Spinal cord (tissue), 10 donors: Measurements from ENCODE around the gene MED6. TPM values are rescaled to one million over a fixed set of nuclear protein-coding genes. Genes with fewer than 3 reads are reported as not detected.

ENCODE experiments used
- DNase-seq, 6 donors: peaks; one replicate each; pipeline versions ENCODE4 v3.0.0 to v3.0.0-alpha.2; 2013 to 2015; ENCODE audit warnings: low spot score in 6 of 6, low read depth in 4 of 6
- H3K27ac ChIP-seq: one replicate; pipeline ENCODE4 v1.5.1; 2013; ENCODE audit warnings: low read depth, low read length, control low read depth
- H3K27me3 ChIP-seq: one replicate; pipeline ENCODE4 v1.6.1; 2013; ENCODE audit warnings: low read length; ENCODE audit not compliant: control insufficient read depth, insufficient read depth
- H3K36me3 ChIP-seq: one replicate; pipeline ENCODE4 v1.6.1; 2013; ENCODE audit warnings: low read length; ENCODE audit not compliant: control insufficient read depth, insufficient read depth
- H3K4me1 ChIP-seq: one replicate; pipeline ENCODE4 v1.6.1; 2013; ENCODE audit warnings: low read length; ENCODE audit not compliant: control insufficient read depth, insufficient read depth
- H3K4me3 ChIP-seq: one replicate; pipeline ENCODE4 v1.5.1; 2013; ENCODE audit warnings: low read depth, low read length, control low read depth
- H3K9me3 ChIP-seq: one replicate; pipeline ENCODE4 v1.6.1; 2013; ENCODE audit warnings: low read length; ENCODE audit not compliant: control insufficient read depth, insufficient read depth
- WGBS: methylation state at CpG from one replicate; pipeline ENCODE4 v1.1.5; 2013; ENCODE audit warnings: missing lambda C conversion rate; ENCODE audit not compliant: insufficient coverage; 5-methylcytosine and 5-hydroxymethylcytosine counted together
- long read RNA-seq, 4 donors: transcript quantifications; one replicate each; lab custom pipeline, GENCODE V29; 2026
- polyA plus RNA-seq, 2 donors: library from polyadenylated mRNA; unstranded; fragments of 120-200 nt; gene quantifications; one replicate each; pipeline ENCODE4 v1.2.1, GENCODE V29; 2013; ENCODE audit not compliant: insufficient read length in 2 of 2
- total RNA-seq, 2 donors: library from RNA; depleted of rRNA in 1 of 2; stranded (reverse); fragments of 120-200 nt in 1 of 2; fragments of >200 nt in 1 of 2; gene quantifications; one replicate each; pipeline versions ENCODE4 v1.2.3 to v1.2.4, GENCODE V29; 2013 to 2014
- donor health status: healthy.

The MED6 gene
- total RNA-seq: 10 to 100 TPM; 43.9 to 57.1 TPM
- polyA plus RNA-seq: 10 to 100 TPM; 29.4 to 30.3 TPM
- long read RNA-seq, donor 1, transcript MED6-201 (8 exons, 1,995 nt): major isoform, 9 of 11 reads
- long read RNA-seq, donor 1, partial matches to known transcripts: 0 of 11 reads
- long read RNA-seq, donor 1, other reads (novel, unspliced or antisense): 0 of 11 reads
- long read RNA-seq, donor 2, partial matches to known transcripts: 0 of 3 reads
- long read RNA-seq, donor 2, other reads (novel, unspliced or antisense): 0 of 3 reads
- long read RNA-seq, donor 3, partial matches to known transcripts: 0 of 3 reads
- long read RNA-seq, donor 3, other reads (novel, unspliced or antisense): 0 of 3 reads
- long read RNA-seq, donor 4, transcript MED6-201 (8 exons, 1,995 nt): major isoform, 10 of 21 reads
- long read RNA-seq, donor 4, partial matches to known transcripts: 7 of 21 reads
- long read RNA-seq, donor 4, other reads (novel, unspliced or antisense): 0 of 21 reads

- Histone ChIP-seq H3K27me3 (no peaks in the 10 kb centered on the region), H3K4me1 (no peaks in the 10 kb centered on the region), H3K4me3 (peak within 1 kb of the TSS; percentile 90), H3K36me3 (peaks cover 2% of the 10 kb centered on the region), H3K9me3 (no peaks in the 10 kb centered on the region), H3K27ac (peak within 1 kb of the TSS; percentile 57)
- peak; percentile 71 to 98 (median 90) for DNase-seq
- WGBS: 0% methylated on average over 18 of the region's 43 CpGs
Observed at GRCh38 chr14:70600382-70601157, at the start of gene MED6. MED6 (minus strand) TSS chr14:70600655; CDS start chr14:70600637, 18 bp downstream.

- no peak overlapping the region for H3K27ac ChIP-seq
- H3K4me3 ChIP-seq: no peak overlapping the region
- H3K27me3 ChIP-seq: no peaks in the 10 kb centered on the region
- WGBS: 100% methylated on average over 3 of the region's 4 CpGs
- DNase-seq: no peak
- peaks cover 10% of the 10 kb centered on the region for H3K4me1 ChIP-seq
- no peaks in the 10 kb centered on the region for H3K9me3 ChIP-seq
- H3K36me3 ChIP-seq: peaks cover 4% of the 10 kb centered on the region
Observed at GRCh38 chr14:70649803-70650202, 49.3 kb upstream of the MED6 start.

GRCh38 chr14:70648346-70648745, 47.9 kb upstream of the MED6 start:
- no peaks in the 10 kb centered on the region for H3K27me3 ChIP-seq
- no peak overlapping the region for H3K27ac ChIP-seq
- H3K9me3 ChIP-seq: no peaks in the 10 kb centered on the region
- no peak overlapping the region for H3K4me3 ChIP-seq
- DNase-seq: peak in 1 of 6 donors; percentile 58
- H3K36me3 ChIP-seq: peaks cover 2% of the 10 kb centered on the region
- peaks cover 18% of the 10 kb centered on the region for H3K4me1 ChIP-seq

GRCh38 chr14:70646705-70647104, 46.2 kb upstream of the MED6 start:
- H3K4me1 ChIP-seq: peaks cover 27% of the 10 kb centered on the region
- H3K27ac ChIP-seq: no peak overlapping the region
- H3K27me3 ChIP-seq: peaks cover 3% of the 10 kb centered on the region
- 18% methylated on average over 1 of the region's 2 CpGs for WGBS
- peaks cover 2% of the 10 kb centered on the region for H3K36me3 ChIP-seq
- H3K9me3 ChIP-seq: no peaks in the 10 kb centered on the region
- peak in 1 of 6 donors; percentile 27 for DNase-seq
- no peak overlapping the region for H3K4me3 ChIP-seq

DNA sequence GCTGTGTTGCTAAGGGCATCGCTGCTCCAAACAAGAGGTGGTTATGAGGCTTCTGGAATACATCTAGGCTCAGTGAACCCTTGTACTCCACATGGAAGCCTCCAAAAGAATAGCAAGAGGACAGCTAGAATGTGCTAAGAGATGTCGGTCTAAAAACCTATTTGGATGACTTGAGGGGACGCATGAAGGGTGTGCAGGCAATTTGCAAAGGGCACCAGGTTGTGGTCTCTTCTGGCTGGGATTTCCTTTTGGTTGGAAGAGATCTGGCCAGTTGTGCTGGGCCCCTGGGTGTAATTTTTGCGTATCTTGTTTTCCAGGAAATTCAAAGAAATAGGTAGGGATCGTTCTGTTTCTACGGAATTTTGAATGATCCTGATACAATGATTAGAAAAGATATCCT, 45.4 kb upstream of the MED6 start:
- Histone ChIP-seq H3K27ac (no peak overlapping the region), H3K36me3 (peaks cover 2% of the 10 kb centered on the region), H3K27me3 (peaks cover 3% of the 10 kb centered on the region), H3K9me3 (no peaks in the 10 kb centered on the region), H3K4me3 (no peak overlapping the region), H3K4me1 (peaks cover 30% of the 10 kb centered on the region)
- 78% methylated on average over 6 of the region's 6 CpGs for WGBS
- DNase-seq: no peak

GRCh38 chr14:70643967-70644366, 43.5 kb upstream of the MED6 start:
- Histone ChIP-seq H3K9me3 (no peaks in the 10 kb centered on the region), H3K27me3 (peaks cover 6% of the 10 kb centered on the region), H3K27ac (no peak overlapping the region), H3K36me3 (no peaks in the 10 kb centered on the region), H3K4me3 (peak overlapping the region; percentile 55), H3K4me1 (peaks cover 31% of the 10 kb centered on the region)
- no peak for DNase-seq
- WGBS: 0% methylated on average over 1 of the region's 5 CpGs

- Histone ChIP-seq H3K27me3 (peaks cover 6% of the 10 kb centered on the region), H3K4me3 (peak overlapping the region; percentile 55), H3K36me3 (no peaks in the 10 kb centered on the region), H3K9me3 (no peaks in the 10 kb centered on the region), H3K27ac (peak overlapping the region; percentile 33), H3K4me1 (peaks cover 31% of the 10 kb centered on the region)
- DNase-seq: peak in 2 of 6 donors; percentile 55 to 62
- WGBS: under 1% methylated on average over 48 of the region's 51 CpGs
Observed at GRCh38 chr14:70642303-70643235, 42.1 kb upstream of the MED6 start.

- Histone ChIP-seq H3K4me1 (peaks cover 31% of the 10 kb centered on the region), H3K27ac (peak within 1 kb of the TSS; percentile 33), H3K27me3 (peaks cover 6% of the 10 kb centered on the region), H3K4me3 (peak within 1 kb of the TSS; percentile 55), H3K36me3 (no peaks in the 10 kb centered on the region), H3K9me3 (no peaks in the 10 kb centered on the region)
- under 1% methylated on average over 95 of the region's 105 CpGs for WGBS
- peak in 2 of 6 donors; percentile 79 to 88 for DNase-seq
Observed at GRCh38 chr14:70641548-70642302, 41.3 kb upstream of the MED6 start, which contains the start of gene TTC9. TTC9 (plus strand) TSS chr14:70641916; CDS start chr14:70642130, 214 bp downstream.
